Muscle of back (tissue), 11 donors: ENCODE data around the gene PLEKHO2. TPM values are rescaled to one million over a fixed set of nuclear protein-coding genes. Genes with fewer than 3 reads are reported as not detected.

Experiments
- DNase-seq, 3 donors: peaks; one replicate each; pipeline versions ENCODE4 v3.0.0 to v3.0.0-alpha.2; 2013
- polyA plus RNA-seq, 10 donors: library from polyadenylated mRNA; unstranded; fragments of 120-200 nt; gene quantifications; one replicate each; pipeline ENCODE4 v1.2.1, GENCODE V29; 2013; ENCODE audit not compliant: insufficient read length in 10 of 10

Gene PLEKHO2
- polyA plus RNA-seq, 10 donors = 12.7 to 17.2 (median 13.4) TPM

DNA sequence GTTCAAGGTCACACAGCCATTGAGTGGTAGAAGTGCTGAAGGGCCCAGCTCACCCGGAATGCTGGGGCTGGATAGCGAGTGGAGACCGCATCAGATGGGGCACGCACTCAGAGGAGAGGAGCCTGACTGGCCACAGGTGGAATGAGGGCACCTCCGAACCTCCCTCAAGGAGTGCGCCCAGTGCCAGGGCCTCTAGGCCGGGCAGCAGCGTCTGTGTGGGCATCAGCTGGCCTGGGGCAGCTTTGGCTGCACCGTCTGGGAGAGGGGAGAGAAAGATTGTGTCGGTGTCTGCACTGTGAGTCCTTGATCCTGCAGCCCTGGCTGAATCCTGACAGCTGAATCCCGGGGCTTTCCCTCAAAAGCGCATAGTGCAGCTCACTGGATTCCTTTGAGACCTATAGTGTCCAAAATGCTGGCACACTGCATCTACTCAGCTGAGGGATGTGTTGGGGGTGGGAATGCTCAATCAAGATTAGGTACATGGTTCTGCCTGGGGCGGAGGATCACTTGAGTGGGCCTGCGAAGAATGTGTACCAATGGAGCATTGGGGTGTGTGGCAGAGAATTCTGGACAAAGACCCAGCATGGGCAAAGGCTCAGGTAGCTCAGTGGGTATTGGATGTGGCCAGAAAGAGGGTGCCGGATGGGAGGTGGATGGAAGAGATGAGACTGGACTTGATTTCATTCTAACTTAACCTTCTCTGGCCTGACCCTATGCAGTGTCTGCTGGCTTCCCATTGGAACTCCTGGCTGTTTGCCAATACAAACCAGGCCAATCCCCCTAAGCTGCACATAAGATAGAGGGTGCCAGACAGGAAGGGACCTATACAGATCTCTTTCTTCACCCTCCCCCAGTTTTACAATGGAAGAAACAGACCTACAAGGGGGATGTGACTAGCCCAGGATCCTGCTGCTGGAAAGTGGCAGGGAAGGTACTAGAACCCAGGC, 70.9 kb downstream of the PLEKHO2 start:
- peak in 1 of 3 donors; percentile 38 for DNase-seq

DNA sequence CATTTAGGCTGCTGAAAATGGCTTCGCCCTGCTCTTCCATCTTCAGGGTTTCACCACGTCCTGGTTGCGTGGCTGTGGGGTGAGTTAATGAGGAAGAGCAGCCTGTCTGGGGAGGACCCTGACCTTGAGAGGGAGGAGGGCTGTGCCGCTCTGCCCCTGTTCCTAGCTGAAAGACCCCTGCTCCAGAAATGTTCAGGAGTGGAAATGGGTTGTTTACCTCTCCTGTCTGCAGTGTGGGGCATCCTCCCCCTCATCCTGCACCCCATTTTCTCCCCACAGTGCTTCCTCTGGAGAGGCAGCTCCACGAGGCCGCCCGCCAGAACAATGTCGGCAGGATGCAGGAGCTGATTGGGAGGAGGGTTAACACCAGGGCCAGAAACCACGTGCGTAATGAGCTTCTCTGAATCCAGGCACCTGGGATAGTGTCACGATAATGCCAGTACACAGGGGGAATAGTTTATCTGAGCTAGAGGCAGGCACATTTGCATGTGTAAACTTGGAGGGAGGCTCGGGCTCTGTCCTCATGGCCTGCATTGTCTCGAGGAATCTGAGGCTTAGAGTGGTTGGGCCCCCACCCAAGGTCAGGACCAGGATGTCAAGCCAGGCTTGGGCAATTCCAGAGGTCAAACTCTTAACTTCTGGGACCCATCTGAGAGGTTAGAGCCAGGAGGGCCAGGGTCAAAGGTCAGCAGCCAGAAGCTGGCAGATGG, 74.0 kb downstream of the PLEKHO2 start:
- DNase-seq = no peak

DNA sequence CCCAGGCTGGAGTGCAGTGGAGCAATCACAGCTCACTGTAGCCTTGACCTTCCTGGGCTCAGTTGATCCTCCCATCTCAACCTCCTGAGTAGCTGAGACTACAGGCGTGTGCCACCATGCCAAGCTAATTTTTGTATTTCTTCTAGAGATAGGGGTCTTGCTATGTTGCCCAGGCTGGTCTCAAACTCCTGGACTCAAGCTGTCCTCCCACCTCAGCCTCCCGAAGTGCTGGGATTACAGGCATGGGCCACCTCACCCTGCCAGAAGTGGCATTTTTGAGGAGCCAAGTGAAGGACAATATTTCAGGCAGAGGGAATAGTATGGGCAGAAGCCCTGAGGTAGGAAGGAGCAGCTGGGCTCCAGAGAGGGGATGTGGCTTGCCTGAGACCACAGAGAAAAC, 74.7 kb downstream of the PLEKHO2 start:
- DNase-seq = no peak

DNA sequence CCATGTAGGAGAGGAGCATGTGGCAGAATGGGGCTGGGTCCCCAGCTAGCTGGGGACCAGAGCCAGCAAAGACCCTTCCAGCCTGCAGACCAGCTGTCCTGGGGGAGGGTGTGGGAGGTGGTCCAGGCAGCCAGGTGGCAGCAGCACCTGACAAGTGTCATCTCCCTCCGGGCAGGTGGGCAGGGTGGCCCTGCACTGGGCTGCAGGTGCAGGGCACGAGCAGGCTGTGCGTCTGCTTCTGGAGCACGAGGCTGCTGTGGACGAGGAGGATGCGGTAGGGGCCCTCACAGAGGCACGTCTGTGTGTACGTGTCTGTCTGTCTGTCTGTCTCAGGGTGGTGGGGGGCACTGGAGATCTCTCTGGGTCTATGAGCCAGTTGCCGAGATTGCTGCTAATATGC, 75.5 kb downstream of the PLEKHO2 start:
- DNase-seq = no peak

Other genes with a start within 250 kb of the PLEKHO2 start
- gene RBPMS2, start 66.3 kb upstream of the PLEKHO2 start, polyA plus RNA-seq = 1 to 10 TPM; 3.2 to 6.4 (median 5.0) TPM
- 10 to 100 TPM in 1 of 10 donors, 1 to 10 TPM in 9; 3.6 to 11.0 (median 6.1) TPM for gene PIF1, start 16.3 kb upstream of the PLEKHO2 start, polyA plus RNA-seq
- gene ANKDD1A, start 70.0 kb downstream of the PLEKHO2 start, polyA plus RNA-seq = 1 to 10 TPM; 3.1 to 9.9 (median 5.2) TPM
- gene SPG21, start 148.0 kb downstream of the PLEKHO2 start, polyA plus RNA-seq = 10 to 100 TPM; 65.6 to 89.1 (median 80.8) TPM
- gene MTFMT, start 187.7 kb downstream of the PLEKHO2 start, polyA plus RNA-seq = 10 to 100 TPM in 3 of 10 donors, 1 to 10 TPM in 7; 6.2 to 11.6 (median 9.2) TPM
- gene SLC51B, start 203.5 kb downstream of the PLEKHO2 start, polyA plus RNA-seq = 1 to 10 TPM; 1.2 to 2.3 (median 1.6) TPM
- gene RASL12, start 226.1 kb downstream of the PLEKHO2 start, polyA plus RNA-seq = 10 to 100 TPM; 10.9 to 16.4 (median 12.7) TPM
- gene KBTBD13, start 234.8 kb downstream of the PLEKHO2 start, polyA plus RNA-seq = 1 to 10 TPM in 8 of 10 donors, under 1 TPM in 2; 0.62 to 2.6 (median 1.5) TPM